Glutamatergic neuron (in vitro differentiated cells): ENCODE measurements around the gene CHTF8. TPM values are rescaled to one million over a fixed set of nuclear protein-coding genes. Genes with fewer than 3 reads are reported as not detected.

Experiments used
- DNase-seq: peaks from one replicate; pipeline ENCODE4 v3.0.0; 2022
- H3K27ac Mint-ChIP-seq: one replicate; pipeline ENCODE4 v1.8.0; 2020; ENCODE audit warnings: mild to moderate bottlenecking, mixed read lengths, inconsistent platforms; ENCODE audit not compliant: unreplicated experiment
- H3K27me3 Mint-ChIP-seq: one replicate; pipeline ENCODE4 v1.8.0; 2020; ENCODE audit warnings: mild to moderate bottlenecking, moderate library complexity, mixed read lengths, inconsistent platforms; ENCODE audit not compliant: unreplicated experiment
- H3K36me3 Mint-ChIP-seq: one replicate; pipeline ENCODE4 v1.8.0; 2020; ENCODE audit warnings: mild to moderate bottlenecking, mixed read lengths, inconsistent platforms; ENCODE audit not compliant: unreplicated experiment
- H3K4me1 Mint-ChIP-seq: one replicate; pipeline ENCODE4 v1.8.0; 2020; ENCODE audit warnings: mild to moderate bottlenecking, low read depth, mixed read lengths, inconsistent platforms; ENCODE audit not compliant: unreplicated experiment
- H3K4me3 Mint-ChIP-seq: one replicate; pipeline ENCODE4 v1.8.0; 2020; ENCODE audit warnings: mild to moderate bottlenecking, mixed read lengths, inconsistent platforms; ENCODE audit not compliant: unreplicated experiment
- H3K9me3 Mint-ChIP-seq: one replicate; pipeline ENCODE4 v1.8.0; 2020; ENCODE audit warnings: mild to moderate bottlenecking, moderate library complexity, mixed read lengths, inconsistent platforms; ENCODE audit not compliant: unreplicated experiment
- total RNA-seq: library from RNA; stranded (reverse); fragmentation: NEBNext Ultra II Directional; extraction: Animal tissue kit (Norgen Biotek cat#: 25700); gene quantifications from one replicate; pipeline ENCODE4 v1.2.1, GENCODE V29; 2021; ENCODE audit not compliant: unreplicated experiment
- TF ChIP-seq, protein P1 (sequence below): fragments of 200-600 bp; sonication (generic); IDR thresholded peaks from one replicate; pipeline ENCODE4 v1.5.0; 2021; ENCODE audit not compliant: partially characterized antibody, unreplicated experiment

CHTF8 gene
- total RNA-seq, 1 donor from 2014 or later, result 116 TPM

DNA sequence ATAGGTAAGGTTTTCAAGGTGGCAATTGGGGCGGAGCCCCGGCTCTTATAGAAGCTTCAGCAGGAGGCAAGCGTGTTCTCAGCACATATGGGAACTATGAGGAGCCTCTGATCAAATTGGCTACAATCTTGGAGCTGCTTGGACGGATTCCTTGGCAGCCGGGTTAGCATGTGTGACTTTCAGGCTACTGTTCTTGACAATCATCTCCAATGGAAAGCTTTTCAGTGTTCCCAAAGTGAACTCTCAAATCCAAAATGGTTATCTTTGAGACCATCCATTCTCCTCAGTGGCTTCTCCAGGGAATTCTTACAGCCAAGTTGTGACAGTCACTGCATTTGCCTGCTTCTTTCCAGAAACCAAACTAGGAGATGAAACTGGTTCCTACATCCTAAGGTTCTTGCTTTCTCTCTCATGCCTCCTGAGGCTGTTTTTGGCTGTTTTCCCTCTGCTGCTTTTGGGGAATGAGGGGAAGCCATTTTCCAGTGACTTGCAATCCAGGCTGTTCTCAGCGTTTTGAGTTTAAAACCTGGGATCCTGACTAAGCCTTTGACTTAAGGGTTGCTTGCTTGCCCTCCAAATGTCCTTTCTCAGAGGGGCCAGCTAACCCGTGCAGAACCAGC, 16.0 kb downstream of the CHTF8 start:
- peaks cover 9% of the 10 kb centered on the region for H3K36me3 Mint-ChIP-seq
- H3K27ac Mint-ChIP-seq, result no peak overlapping the region
- no peaks in the 10 kb centered on the region for H3K27me3 Mint-ChIP-seq
- H3K4me3 Mint-ChIP-seq, result no peak overlapping the region
- TF ChIP-seq, protein P1, sequence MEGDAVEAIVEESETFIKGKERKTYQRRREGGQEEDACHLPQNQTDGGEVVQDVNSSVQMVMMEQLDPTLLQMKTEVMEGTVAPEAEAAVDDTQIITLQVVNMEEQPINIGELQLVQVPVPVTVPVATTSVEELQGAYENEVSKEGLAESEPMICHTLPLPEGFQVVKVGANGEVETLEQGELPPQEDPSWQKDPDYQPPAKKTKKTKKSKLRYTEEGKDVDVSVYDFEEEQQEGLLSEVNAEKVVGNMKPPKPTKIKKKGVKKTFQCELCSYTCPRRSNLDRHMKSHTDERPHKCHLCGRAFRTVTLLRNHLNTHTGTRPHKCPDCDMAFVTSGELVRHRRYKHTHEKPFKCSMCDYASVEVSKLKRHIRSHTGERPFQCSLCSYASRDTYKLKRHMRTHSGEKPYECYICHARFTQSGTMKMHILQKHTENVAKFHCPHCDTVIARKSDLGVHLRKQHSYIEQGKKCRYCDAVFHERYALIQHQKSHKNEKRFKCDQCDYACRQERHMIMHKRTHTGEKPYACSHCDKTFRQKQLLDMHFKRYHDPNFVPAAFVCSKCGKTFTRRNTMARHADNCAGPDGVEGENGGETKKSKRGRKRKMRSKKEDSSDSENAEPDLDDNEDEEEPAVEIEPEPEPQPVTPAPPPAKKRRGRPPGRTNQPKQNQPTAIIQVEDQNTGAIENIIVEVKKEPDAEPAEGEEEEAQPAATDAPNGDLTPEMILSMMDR, result no peak
- peaks cover 4% of the 10 kb centered on the region for H3K9me3 Mint-ChIP-seq
- DNase-seq, result no peak
- no peaks in the 10 kb centered on the region for H3K4me1 Mint-ChIP-seq

DNA sequence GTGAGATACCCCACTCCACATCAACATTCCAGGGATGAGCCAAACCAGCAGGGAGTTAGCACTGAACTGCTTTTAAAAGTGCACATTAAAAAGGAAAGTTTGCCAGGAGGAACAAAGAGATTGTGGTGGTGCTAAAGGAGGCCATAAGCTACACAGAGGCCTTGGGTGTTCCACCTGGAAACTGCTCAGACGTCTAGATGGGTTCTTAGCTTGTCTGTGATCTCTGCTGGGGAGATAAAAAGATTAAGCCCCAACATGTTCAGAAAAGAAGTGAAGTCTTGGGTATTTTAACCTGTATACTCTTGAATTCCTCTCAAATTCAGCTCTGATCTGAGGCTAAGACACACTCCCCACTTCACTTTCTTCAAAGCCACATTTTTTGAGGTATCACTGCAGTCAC, 16.6 kb downstream of the CHTF8 start:
- Mint-ChIP-seq H3K4me1 (no peaks in the 10 kb centered on the region), H3K27ac (no peak overlapping the region), H3K4me3 (no peak overlapping the region), H3K36me3 (peaks cover 9% of the 10 kb centered on the region), H3K27me3 (no peaks in the 10 kb centered on the region), H3K9me3 (peaks cover 4% of the 10 kb centered on the region)
- TF ChIP-seq, protein P1, result no peak
- no peak for DNase-seq

DNA sequence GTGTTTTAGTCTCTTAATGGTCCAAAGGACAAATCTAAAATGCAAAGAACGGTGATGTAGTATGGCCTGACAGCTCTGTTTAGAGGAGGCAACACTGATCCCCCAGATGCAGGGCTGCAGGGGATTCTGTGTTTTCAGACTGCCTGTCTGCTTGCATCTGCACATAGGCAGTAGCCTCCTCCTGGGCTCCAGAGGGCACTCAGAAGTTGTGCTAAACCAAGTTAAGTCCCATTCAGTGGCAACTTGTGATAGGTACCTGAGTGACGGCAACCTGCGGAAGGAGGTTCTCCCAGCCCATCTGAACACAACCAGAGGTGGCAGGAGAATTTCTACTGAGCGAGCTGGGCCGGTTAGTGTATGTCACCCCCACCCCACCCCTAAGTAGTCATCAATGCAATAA, 17.0 kb downstream of the CHTF8 start:
- TF ChIP-seq, protein P1, result no peak
- no peaks in the 10 kb centered on the region for H3K4me1 Mint-ChIP-seq
- H3K36me3 Mint-ChIP-seq, result peaks cover 9% of the 10 kb centered on the region
- peaks cover 4% of the 10 kb centered on the region for H3K9me3 Mint-ChIP-seq
- no peak for DNase-seq
- no peaks in the 10 kb centered on the region for H3K27me3 Mint-ChIP-seq
- H3K4me3 Mint-ChIP-seq, result no peak overlapping the region
- no peak overlapping the region for H3K27ac Mint-ChIP-seq

DNA sequence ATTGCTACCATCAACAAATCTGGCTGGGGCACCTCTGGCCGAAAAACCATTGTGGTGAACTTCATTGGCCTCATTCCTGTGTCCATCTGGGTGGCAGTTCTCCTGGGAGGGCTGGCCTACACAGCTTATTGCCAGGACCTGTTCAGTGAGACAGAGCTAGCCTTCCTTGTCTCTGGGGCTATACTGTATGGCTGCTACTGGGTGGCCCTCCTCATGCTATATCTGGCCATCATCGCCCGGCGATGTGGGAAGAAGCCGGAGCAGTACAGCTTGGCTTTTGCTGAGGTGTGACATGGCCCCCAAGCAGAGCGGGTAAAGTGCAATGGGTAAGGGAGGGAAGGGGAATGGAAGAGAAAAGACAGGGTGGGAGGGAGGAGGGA, 17.4 kb downstream of the CHTF8 start:
- DNase-seq, result no peak
- no peak overlapping the region for H3K27ac Mint-ChIP-seq
- TF ChIP-seq, protein P1, result no peak
- H3K36me3 Mint-ChIP-seq, result peaks cover 9% of the 10 kb centered on the region
- H3K4me3 Mint-ChIP-seq, result no peak overlapping the region
- H3K9me3 Mint-ChIP-seq, result peaks cover 4% of the 10 kb centered on the region
- H3K27me3 Mint-ChIP-seq, result no peaks in the 10 kb centered on the region
- no peaks in the 10 kb centered on the region for H3K4me1 Mint-ChIP-seq

DNA sequence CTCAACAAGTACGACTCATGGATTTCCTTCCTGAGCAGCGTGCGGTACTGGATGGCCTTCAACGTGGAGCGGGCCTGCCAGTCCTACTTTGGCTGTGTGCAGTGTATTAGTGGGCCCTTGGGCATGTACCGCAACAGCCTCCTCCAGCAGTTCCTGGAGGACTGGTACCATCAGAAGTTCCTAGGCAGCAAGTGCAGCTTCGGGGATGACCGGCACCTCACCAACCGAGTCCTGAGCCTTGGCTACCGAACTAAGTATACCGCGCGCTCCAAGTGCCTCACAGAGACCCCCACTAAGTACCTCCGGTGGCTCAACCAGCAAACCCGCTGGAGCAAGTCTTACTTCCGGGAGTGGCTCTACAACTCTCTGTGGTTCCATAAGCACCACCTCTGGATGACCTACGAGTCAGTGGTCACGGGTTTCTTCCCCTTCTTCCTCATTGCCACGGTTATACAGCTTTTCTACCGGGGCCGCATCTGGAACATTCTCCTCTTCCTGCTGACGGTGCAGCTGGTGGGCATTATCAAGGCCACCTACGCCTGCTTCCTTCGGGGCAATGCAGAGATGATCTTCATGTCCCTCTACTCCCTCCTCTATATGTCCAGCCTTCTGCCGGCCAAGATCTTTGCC, 17.9 kb downstream of the CHTF8 start:
- H3K4me3 Mint-ChIP-seq, result no peak overlapping the region
- DNase-seq, result no peak
- no peaks in the 10 kb centered on the region for H3K27me3 Mint-ChIP-seq
- TF ChIP-seq, protein P1, result no peak
- no peak overlapping the region for H3K27ac Mint-ChIP-seq
- peaks cover 4% of the 10 kb centered on the region for H3K9me3 Mint-ChIP-seq
- H3K36me3 Mint-ChIP-seq, result peaks cover 9% of the 10 kb centered on the region
- no peaks in the 10 kb centered on the region for H3K4me1 Mint-ChIP-seq
